GM19193 (cell line): ENCODE data around the gene PAN2.

Experiments used
- POLR2A ChIP-seq: IDR thresholded peaks from 4 replicates; pipeline ENCODE4 v1.6.1; 2011; ENCODE audit not compliant: insufficient read depth, insufficient read length; ENCODE audit errors: extremely low read depth

The PAN2 gene

GRCh38 chr12:56300644-56301464 lies 32.9 kb downstream of the PAN2 start:
- no peak for TF ChIP-seq POLR2A

DNA sequence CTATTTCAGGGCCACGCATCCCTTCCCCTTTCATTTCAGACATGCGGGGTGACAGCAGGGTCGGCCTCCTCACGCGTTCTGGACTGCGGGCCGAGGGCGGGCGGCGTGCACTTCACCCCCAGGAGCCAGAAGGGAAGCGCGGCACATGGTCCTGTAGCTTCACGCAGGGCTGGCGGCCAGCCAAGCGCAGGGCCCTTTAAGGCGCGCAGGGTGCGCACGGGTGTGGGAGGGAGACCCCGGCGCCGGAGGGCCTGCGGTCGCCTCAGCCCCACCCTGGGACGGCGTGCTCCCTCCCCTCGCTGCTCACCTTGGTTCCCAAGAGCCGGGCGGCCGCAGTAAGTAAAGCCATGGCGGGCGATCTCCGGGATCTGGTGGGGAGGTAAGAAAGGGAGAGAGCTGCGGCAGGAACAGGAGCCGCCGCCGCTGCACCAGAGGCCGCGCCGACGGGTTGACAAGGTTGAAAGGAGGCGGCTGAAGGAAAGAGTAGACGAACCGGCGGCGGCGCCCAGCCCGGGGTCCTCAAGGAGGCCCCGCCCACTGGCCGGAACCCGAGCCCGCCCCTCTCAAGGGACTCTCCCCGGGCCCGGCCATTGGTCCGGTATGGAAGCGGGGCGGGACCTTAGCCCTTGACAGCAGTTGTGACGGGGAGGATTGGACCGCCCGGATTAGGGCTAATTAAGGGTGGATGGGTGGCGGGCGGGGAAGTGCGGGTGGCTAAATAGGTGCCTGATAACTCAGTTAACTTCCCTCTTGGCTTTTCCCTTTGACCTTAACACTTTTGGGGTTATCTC lies 33.8 kb downstream of the PAN2 start, which contains the start of gene CS:
Gene CS, minus strand, starts transcription at position 478 of the 791 bp plus-strand sequence. Its CDS starts 129 bp downstream, at position 349.
- peak; percentile 76 for TF ChIP-seq POLR2A

- no peak for TF ChIP-seq POLR2A
Measured at GRCh38 chr12:56299308-56299852, 34.4 kb downstream of the PAN2 start.

- TF ChIP-seq POLR2A, result no peak
Measured at GRCh38 chr12:56298828-56299227, 35.0 kb downstream of the PAN2 start.

DNA sequence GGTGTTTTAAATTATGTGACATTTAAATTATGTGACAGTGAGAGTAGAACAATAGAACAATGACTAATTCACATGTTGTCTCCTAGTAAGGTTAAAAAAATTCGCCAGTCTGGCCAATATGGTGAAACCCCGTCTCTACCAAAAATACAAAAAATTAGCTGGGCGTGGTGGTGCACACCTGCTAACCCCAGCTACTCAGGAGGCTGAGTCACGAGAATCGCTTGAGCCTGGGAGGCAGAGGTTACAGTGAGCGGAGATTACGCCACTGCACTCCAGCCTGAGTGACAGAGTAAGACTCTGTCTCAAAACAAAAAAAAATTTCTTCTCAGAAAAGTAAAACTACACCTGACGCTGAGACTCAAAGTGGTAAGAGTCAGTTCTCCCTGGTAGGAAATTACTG lies 36.4 kb downstream of the PAN2 start:
- TF ChIP-seq POLR2A, result no peak

- no peak for TF ChIP-seq POLR2A
Measured at GRCh38 chr12:56296295-56296694, 37.5 kb downstream of the PAN2 start.

- no peak for TF ChIP-seq POLR2A
Measured at GRCh38 chr12:56293795-56294194, 40.0 kb downstream of the PAN2 start.

- TF ChIP-seq POLR2A, result no peak
Measured at GRCh38 chr12:56288705-56289387, 45.0 kb downstream of the PAN2 start.

DNA sequence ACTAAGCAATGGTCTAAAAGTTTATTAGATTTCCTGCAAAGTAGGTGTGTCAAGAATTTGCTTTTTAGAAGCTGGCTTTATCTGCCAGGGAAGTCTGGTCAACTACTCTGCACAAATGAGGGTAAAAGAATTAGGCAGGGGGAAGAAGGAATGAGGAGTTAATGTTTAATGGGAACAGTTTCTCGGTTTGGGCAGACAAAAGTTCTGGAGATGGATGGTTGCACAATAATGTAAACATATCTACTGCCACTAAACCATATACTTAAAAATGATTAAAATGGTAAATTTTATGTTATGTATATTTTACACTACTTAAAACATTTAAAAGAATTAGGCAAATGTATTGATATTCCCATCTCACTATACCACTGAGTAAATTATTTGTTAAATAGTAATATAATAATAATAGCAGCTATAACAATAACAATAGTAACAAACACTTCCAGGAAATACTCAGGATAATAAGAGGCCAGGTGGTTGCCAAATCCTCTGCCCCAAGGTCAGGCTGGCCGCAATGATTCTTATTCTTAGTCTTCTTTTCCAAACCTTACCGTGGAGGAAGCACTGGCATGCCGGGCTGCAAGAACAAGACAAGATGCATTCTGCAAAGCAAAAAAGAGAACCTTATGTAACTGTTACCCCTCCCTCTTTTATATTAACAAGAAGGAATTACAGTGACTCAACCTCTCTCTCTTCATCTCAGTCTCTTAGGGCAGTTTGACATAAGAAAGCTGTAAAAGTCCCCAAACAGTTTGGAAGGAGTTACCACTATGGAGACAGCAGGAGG lies 47.6 kb downstream of the PAN2 start:
- no peak for TF ChIP-seq POLR2A

DNA sequence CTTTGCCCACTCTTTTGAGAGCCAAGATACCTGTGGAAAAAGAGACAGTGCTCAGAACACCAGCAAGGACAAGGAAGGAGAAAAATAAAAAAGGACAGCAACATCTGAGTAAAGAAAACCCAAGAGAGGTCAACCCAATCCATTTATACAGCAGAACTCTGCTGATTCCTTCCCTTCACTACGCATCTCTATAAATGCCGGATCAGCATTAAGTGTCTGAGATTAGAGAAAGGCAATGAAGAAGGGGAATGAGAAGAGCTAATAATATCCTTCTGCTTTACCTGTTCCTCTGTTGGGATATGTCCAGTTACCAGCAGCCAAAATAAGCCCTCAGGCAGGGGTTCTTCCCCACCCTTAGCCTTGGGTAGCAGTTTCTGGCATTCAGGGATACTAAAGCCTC lies 51.2 kb downstream of the PAN2 start:
- TF ChIP-seq POLR2A, result no peak

DNA sequence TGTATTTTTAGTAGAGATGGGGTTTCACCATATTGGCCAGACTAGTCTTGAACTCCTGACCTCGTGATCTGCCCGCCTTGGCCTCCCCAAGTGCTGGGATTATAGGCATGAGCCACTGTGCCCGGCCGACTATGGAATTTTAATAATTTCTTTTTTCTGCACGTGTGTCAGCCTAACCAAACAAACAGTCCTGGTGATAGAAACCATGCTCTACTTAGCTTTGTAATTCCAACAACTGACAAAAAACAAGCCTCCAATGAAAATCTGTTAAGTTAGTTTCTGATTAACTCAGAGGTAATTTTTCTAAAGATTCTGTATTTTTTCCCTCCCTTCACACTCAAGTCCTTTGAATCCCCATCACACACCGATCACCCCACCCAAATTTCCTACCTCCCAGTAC lies 51.8 kb downstream of the PAN2 start:
- TF ChIP-seq POLR2A, result no peak

DNA sequence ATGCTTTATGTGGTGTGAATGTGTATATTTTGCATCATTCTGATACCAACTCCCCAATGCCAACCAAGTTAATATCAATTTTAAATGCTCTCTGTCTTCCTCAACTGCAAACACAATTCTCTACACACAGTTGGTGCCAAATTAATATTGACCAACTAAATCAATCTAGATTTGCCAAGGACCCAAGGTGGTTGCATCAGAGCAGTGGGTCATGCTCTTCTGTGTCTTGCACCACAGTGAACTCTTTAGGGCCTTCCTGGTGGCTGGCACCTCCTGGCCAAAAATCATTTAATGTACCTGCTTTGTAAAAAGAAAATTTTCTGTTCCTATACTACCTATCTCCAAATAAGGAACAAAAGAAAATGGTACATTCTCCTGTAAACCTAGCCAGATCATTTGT lies 53.0 kb downstream of the PAN2 start:
- no peak for TF ChIP-seq POLR2A

DNA sequence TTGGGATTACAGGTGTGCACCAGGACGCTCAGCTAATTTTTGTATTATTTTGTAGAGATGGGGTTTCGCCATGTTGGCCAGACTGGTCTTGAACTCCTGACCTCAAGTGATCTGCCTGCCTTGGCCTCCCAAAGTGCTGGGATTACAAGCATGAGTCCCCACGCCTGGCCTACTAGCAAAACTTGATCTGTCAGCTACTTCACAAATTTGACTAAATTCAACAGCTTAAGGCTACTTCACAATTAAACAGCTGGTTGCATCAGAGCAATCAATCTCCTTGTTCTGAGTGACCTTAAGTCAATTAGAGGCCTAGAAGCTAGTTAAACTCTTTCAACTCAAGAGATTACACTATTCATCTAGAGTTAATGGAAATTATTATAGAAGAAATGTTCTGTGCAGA lies 54.9 kb downstream of the PAN2 start:
- TF ChIP-seq POLR2A, result no peak

GRCh38 chr12:56274299-56274698 lies 59.5 kb downstream of the PAN2 start:
- TF ChIP-seq POLR2A, result no peak
